T-cell (primary cell): Measurements from ENCODE around the gene STIL. TPM values are rescaled to one million over a fixed set of nuclear protein-coding genes. Genes with fewer than 3 reads are reported as not detected.
A peak's percentile ranks its signal among the peaks of the same experiment; 100 is the strongest.

ENCODE experiments used
- ATAC-seq, 4 experiments: fragments of 200-7000 bp in 3 of 4; fragments of 150-1000 bp in 1 of 4; cut with Tn5 transposase; replicated peaks in 1 of 4; 1 replicate in 3 of 4; 2 replicates in 1 of 4; pipeline ENCODE4 v1.10.0; 2021; ENCODE audit warnings: moderate library complexity in 3 of 4, mild to moderate bottlenecking in 2 of 4, moderate number of reproducible peaks in 1 of 4
- CTCF ChIA-PET, 2 donors: fragments of 300-600 bp; sonication (Branson Sonifier 250); formaldehyde crosslinking; loops; one replicate each; lab custom pipeline; 2022; ENCODE audit warnings: antibody characterized with exemption in 2 of 2; lab: Charles Lee
- POLR2A ChIA-PET, 2 donors: fragments of 300-600 bp; sonication (Branson Sonifier 250); formaldehyde crosslinking; loops; one replicate each; lab custom pipeline; 2022; ENCODE audit warnings: antibody characterized with exemption in 2 of 2; lab: Charles Lee
- DNase-seq, 35 experiments: peaks; one replicate each; pipeline versions ENCODE4 v3.0.0 to v3.0.0-alpha.2; 2013 to 2023
- H3K27ac ChIP-seq: one replicate; pipeline ENCODE4 v1.5.1; 2013; ENCODE audit warnings: low read length
- H3K27me3 ChIP-seq, 2 experiments: replicated peaks in 1 of 2; 1 replicate in 1 of 2; 2 replicates in 1 of 2; pipeline versions ENCODE4 v1.6.1 to v1.7.0; 2013; ENCODE audit warnings: low read length in 1 of 2, mixed read lengths in 1 of 2; ENCODE audit not compliant: control insufficient read depth in 2 of 2, insufficient read depth in 2 of 2; ENCODE audit errors: extremely low read depth in 1 of 2
- H3K36me3 ChIP-seq, 2 donors: 1 replicate in 1 of 2; 2 replicates in 1 of 2; pipeline versions ENCODE4 v1.6.1 to v1.7.0; 2013; ENCODE audit warnings: low read length in 1 of 2; ENCODE audit not compliant: control insufficient read depth in 2 of 2, insufficient read depth in 1 of 2; ENCODE audit errors: extremely low read depth in 1 of 2
- H3K4me1 ChIP-seq, 2 experiments: 1 replicate in 1 of 2; 2 replicates in 1 of 2; pipeline versions ENCODE4 v1.6.1 to v1.7.0; 2013; ENCODE audit warnings: low read length in 2 of 2, mixed read lengths in 1 of 2; ENCODE audit not compliant: insufficient read depth in 2 of 2, control insufficient read depth in 1 of 2; ENCODE audit errors: extremely low read depth in 1 of 2
- H3K4me3 ChIP-seq, 2 donors: 1 replicate in 1 of 2; 2 replicates in 1 of 2; pipeline versions ENCODE4 v1.5.1 to v1.7.0; 2013; ENCODE audit warnings: mild to moderate bottlenecking in 2 of 2, low read length in 1 of 2, moderate library complexity in 1 of 2; ENCODE audit not compliant: control insufficient read depth in 1 of 2; ENCODE audit errors: extremely low read depth in 1 of 2
- H3K9me3 ChIP-seq: 2 replicates; pipeline ENCODE4 v1.7.0; 2013
- H3K27ac Mint-ChIP-seq, 2 donors: one replicate each; pipeline ENCODE4 v1.8.0; 2020 to 2021; ENCODE audit warnings: mild to moderate bottlenecking in 2 of 2, mixed read lengths in 2 of 2
- H3K27me3 Mint-ChIP-seq, 2 donors: one replicate each; pipeline ENCODE4 v1.8.0; 2021 to 2022; ENCODE audit warnings: mixed read lengths in 2 of 2
- H3K36me3 Mint-ChIP-seq: one replicate; pipeline ENCODE4 v1.8.0; 2021; ENCODE audit warnings: mixed read lengths
- H3K4me1 Mint-ChIP-seq, 3 donors: one replicate each; pipeline ENCODE4 v1.8.0; 2020 to 2022; ENCODE audit warnings: mixed read lengths in 3 of 3, mild to moderate bottlenecking in 1 of 3
- H3K4me3 Mint-ChIP-seq, 3 donors: one replicate each; pipeline ENCODE4 v1.8.0; 2020 to 2022; ENCODE audit warnings: mild to moderate bottlenecking in 3 of 3, mixed read lengths in 3 of 3, moderate library complexity in 3 of 3
- H3K9me3 Mint-ChIP-seq, 3 donors: one replicate each; pipeline ENCODE4 v1.8.0; 2020 to 2022; ENCODE audit warnings: mixed read lengths in 3 of 3
- WGBS: methylation state at CpG from one replicate; pipeline ENCODE4 v1.1.5; 2013; ENCODE audit warnings: missing lambda C conversion rate; ENCODE audit not compliant: insufficient coverage; 5-methylcytosine and 5-hydroxymethylcytosine counted together
- total RNA-seq, 35 experiments: library from RNA in 6 of 35; stranded (reverse) in 6 of 35; fragments of 120-200 nt in 1 of 35; gene quantifications; one replicate each; pipeline versions ENCODE4 v1.2.1 to v1.2.4 and lab custom pipeline; 2013 to 2026

STIL gene
- total RNA-seq, 5 donors from 2014 or later (not counting 1 experiment from before 2014, with no cell fraction given): 0.85 to 3.4 (median 1.7) TPM

DNA sequence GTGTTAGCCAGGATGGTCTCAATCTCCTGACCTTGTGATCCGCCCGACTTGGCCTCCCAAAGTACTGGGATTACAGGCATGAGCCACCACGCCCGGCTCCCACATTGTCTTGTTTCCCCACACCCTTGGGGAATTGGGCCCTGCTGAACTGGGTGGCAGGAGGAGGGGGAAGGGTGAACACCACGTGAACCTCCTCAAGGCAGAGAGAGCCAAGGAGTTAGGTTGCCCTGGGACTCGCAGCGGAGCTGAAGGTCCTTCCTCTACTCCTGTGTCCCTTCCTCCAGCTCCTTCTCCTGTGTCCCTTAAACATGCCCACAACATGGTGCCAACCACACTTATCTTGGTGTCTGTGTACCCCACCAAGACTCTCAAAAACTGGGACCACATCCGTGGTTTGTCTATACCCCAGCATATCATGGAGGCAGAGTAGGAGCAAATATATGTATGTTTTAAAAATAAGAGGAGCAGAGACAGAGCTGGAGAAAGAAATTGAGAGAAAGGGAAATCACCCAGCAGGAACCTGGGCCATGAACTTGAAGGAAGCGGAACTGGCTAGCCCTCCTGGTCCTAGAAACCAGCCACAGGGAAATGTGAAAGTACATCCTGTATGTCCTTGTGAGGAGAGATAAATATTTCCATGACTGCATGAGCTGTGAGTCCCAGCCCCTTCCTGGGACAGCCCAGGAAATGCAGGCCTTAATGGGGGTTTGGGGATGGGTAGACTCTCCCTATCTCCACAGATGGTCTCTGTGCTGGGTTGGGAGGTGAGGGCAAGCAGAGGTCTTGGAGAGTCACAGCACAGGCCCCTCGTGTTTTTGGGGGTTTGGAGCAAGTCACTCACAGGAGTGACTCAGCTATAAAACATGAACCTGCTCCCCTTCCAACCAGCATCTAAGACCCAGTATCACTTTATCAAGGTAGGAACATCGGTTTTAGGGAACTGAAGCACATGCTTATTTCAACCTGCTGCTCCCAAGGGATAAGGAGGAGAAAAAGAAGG, 72.5 kb downstream of the STIL start:
- H3K9me3 Mint-ChIP-seq: no peaks in the 10 kb centered on the region

DNA sequence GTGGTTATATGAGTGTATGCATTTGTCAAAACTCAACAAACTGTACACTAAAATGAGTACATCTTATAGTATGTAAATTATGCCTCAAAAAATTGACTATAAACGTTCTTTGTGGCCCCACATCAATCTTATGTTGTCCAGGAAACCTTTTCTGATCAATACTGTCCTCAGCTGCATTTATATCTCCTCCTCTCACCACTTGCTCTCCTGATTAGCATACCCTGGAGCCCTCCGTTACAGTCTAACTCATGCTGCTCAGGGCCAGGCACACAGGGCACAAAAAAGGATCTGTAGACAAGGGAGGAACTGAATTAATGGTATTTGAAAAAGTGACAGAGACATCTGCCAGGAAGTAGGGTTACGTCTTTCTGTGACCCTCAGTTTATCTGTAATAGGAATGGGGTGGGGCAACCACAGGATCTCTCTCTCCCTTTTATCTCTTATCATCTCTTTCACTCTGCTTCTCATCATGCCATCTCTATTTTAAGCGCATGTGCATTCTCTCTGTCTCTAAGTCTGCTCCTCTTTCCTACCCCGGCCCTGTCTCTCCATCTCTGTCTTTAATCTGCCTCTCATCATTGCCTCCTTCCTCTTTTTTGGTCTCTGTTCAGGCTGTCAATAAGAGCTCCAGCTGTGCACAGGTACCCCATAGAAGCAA, 74.9 kb downstream of the STIL start:
- H3K36me3 Mint-ChIP-seq: no peaks in the 10 kb centered on the region
- peaks cover 0 to 35% of the 10 kb centered on the region in 2 experiments for H3K27me3 ChIP-seq
- peaks cover 45 to 58% of the 10 kb centered on the region in 2 donors for H3K27me3 Mint-ChIP-seq
- no peaks in the 10 kb centered on the region for H3K9me3 Mint-ChIP-seq
- H3K27ac ChIP-seq: no peak overlapping the region
- no peak overlapping the region for H3K27ac Mint-ChIP-seq
- no peak overlapping the region for H3K4me3 Mint-ChIP-seq
- ChIA-PET POLR2A (no interaction called here), CTCF (interaction anchor here in 1 of 2 donors (0.7 kb wide), 1 partner anchor 18 kb away, joined by 8 read pairs; no protein-coding TSS in a partner anchor)
- 40% methylated on average over 3 of the region's 5 CpGs for WGBS
- no peaks in the 10 kb centered on the region for H3K9me3 ChIP-seq
- no peak for DNase-seq
- peaks cover 2 to 5% of the 10 kb centered on the region in 2 experiments for H3K4me1 ChIP-seq
- H3K4me1 Mint-ChIP-seq: peaks cover 7 to 12% (median 9%) of the 10 kb centered on the region in 3 donors
- H3K4me3 ChIP-seq: no peak overlapping the region
- no peaks in the 10 kb centered on the region for H3K36me3 ChIP-seq
- peak in 2 of 4 experiments; percentile 45 to 53 for ATAC-seq

More for the DNA sequence above, 72.5 kb downstream of the STIL start:
- Histone ChIP-seq H3K9me3 (no peaks in the 10 kb centered on the region), H3K4me1 (peaks cover 2 to 5% of the 10 kb centered on the region in 2 experiments), H3K27me3 (peaks cover 0 to 18% of the 10 kb centered on the region in 2 experiments), H3K27ac (no peak overlapping the region), H3K36me3 (no peaks in the 10 kb centered on the region), H3K4me3 (no peak overlapping the region)
- peaks cover 46 to 48% of the 10 kb centered on the region in 2 donors for H3K27me3 Mint-ChIP-seq
- no CpG with 5 or more reads among the region's 11 CpGs for WGBS
- no peak overlapping the region for H3K27ac Mint-ChIP-seq
- no peak overlapping the region for H3K4me3 Mint-ChIP-seq
- no peak for DNase-seq
- ChIA-PET CTCF (interaction anchor here in 1 of 2 donors (0.7 kb wide), 1 partner anchor 22 kb away, joined by 3 read pairs; no protein-coding TSS in a partner anchor), POLR2A (interaction anchor here in 1 of 2 donors (0.6 kb wide), 1 partner anchor 12 kb away, joined by 9 read pairs; no protein-coding TSS in a partner anchor)
- H3K4me1 Mint-ChIP-seq: peaks cover 7 to 12% (median 9%) of the 10 kb centered on the region in 3 donors
- no peaks in the 10 kb centered on the region for H3K36me3 Mint-ChIP-seq
- ATAC-seq: no peak

DNA sequence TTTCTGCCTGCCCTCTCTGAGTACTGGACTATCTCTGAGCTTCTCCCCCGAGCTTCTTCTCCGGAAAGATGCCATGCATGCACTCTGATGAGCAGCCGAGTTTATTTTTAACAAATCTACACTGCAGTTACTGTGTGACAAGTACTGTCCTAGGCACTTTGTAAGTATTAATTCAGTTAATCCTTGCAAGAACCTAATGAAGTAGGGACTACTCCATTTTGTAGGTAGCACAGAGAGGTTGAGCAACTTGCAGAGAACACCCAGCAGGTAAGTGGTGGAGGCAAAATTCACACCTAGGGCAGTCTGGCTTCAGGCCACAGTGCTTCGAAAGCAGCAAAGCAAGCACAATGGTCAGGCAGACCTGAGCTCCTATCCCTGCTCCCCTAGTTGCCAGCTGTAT, 78.1 kb downstream of the STIL start:
- Mint-ChIP-seq H3K4me3 (no peak overlapping the region), H3K9me3 (no peaks in the 10 kb centered on the region), H3K36me3 (no peaks in the 10 kb centered on the region), H3K4me1 (peaks cover 22 to 27% (median 26%) of the 10 kb centered on the region in 3 donors), H3K27me3 (peaks cover 43 to 67% of the 10 kb centered on the region in 2 donors), H3K27ac (no peak overlapping the region)
- peaks cover 3 to 22% of the 10 kb centered on the region in 2 experiments for H3K4me1 ChIP-seq
- ChIA-PET CTCF (no interaction called here), POLR2A (no interaction called here)
- no peak overlapping the region for H3K27ac ChIP-seq
- no peaks in the 10 kb centered on the region for H3K9me3 ChIP-seq
- DNase-seq: no peak
- ATAC-seq: no peak
- H3K4me3 ChIP-seq: no peak overlapping the region
- H3K27me3 ChIP-seq: peaks cover 0 to 52% of the 10 kb centered on the region in 2 experiments
- WGBS: 100% methylated on average over 1 of the region's 4 CpGs
- no peaks in the 10 kb centered on the region for H3K36me3 ChIP-seq

- WGBS: 29% methylated on average over 5 of the region's 21 CpGs
- H3K27ac ChIP-seq: no peak overlapping the region
- Mint-ChIP-seq H3K4me3 (no peak overlapping the region), H3K9me3 (no peaks in the 10 kb centered on the region), H3K27me3 (peaks cover 47 to 70% of the 10 kb centered on the region in 2 donors), H3K4me1 (peaks cover 28 to 33% (median 31%) of the 10 kb centered on the region in 3 donors), H3K36me3 (no peaks in the 10 kb centered on the region), H3K27ac (no peak overlapping the region)
- peaks cover 4 to 27% of the 10 kb centered on the region in 2 experiments for H3K4me1 ChIP-seq
- ATAC-seq (no peak), DNase-seq (no peak)
- POLR2A ChIA-PET: no interaction called here
- H3K27me3 ChIP-seq: peaks cover 0 to 53% of the 10 kb centered on the region in 2 experiments
- no peaks in the 10 kb centered on the region for H3K36me3 ChIP-seq
- H3K9me3 ChIP-seq: no peaks in the 10 kb centered on the region
- no peak overlapping the region for H3K4me3 ChIP-seq
- CTCF ChIA-PET: no interaction called here
Measured at GRCh38 chr1:47235241-47235681, 78.7 kb downstream of the STIL start.

DNA sequence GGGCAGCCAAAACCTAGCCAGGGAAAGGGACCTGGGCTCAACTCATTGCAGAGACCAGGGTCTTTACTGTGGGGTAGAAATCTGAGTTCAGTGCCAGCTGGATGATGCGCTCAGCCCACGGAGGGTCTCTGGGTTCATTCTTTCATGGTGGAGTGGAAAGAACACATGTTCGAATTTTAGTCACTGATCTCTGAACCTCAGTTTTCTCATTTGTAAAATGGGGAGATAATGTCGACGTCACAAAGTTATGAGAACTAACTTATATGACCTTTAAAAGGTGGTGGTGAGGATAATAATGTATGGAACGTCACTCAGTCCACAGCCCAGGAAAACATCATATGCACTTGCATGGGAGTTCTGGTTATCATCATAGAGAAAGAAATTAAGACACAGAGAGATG, 80.8 kb downstream of the STIL start:
- no peaks in the 10 kb centered on the region for H3K36me3 ChIP-seq
- Mint-ChIP-seq H3K27me3 (peaks cover 57 to 82% of the 10 kb centered on the region in 2 donors), H3K27ac (no peak overlapping the region), H3K4me1 (peaks cover 27 to 37% (median 33%) of the 10 kb centered on the region in 3 donors), H3K4me3 (peak overlapping the region in 1 of 3 donors; percentile 78), H3K36me3 (no peaks in the 10 kb centered on the region), H3K9me3 (no peaks in the 10 kb centered on the region)
- DNase-seq (no peak), ATAC-seq (no peak)
- peaks cover 0 to 64% of the 10 kb centered on the region in 2 experiments for H3K27me3 ChIP-seq
- CTCF ChIA-PET: no interaction called here
- H3K27ac ChIP-seq: no peak overlapping the region
- H3K9me3 ChIP-seq: no peaks in the 10 kb centered on the region
- POLR2A ChIA-PET: no interaction called here
- no peak overlapping the region for H3K4me3 ChIP-seq
- 90% methylated on average over 5 of the region's 6 CpGs for WGBS
- peaks cover 2 to 36% of the 10 kb centered on the region in 2 experiments for H3K4me1 ChIP-seq
